Activated naive CD4-positive, alpha-beta T cell treated with anti-CD3 and anti-CD28 coated beads for 36 hours (primary cell): ENCODE results near the gene ZNF333. TPM values are rescaled to one million over a fixed set of nuclear protein-coding genes. Genes with fewer than 3 reads are reported as not detected.
"Not testable (repeated sequence)": the region's sequence is repeated elsewhere in the genome, so short reads cannot be mapped to it uniquely, and the experiment has no call there.

Experiments
- CTCF ChIA-PET: fragments of 350-600 bp; sonication (Branson Sonifier 250); formaldehyde crosslinking; loops from one replicate; lab custom pipeline; 2021; ENCODE audit warnings: antibody characterized with exemption; lab: Charles Lee
- DNase-seq: peaks from one replicate; pipeline ENCODE4 v3.0.0-alpha.2; 2020
- H3K27ac Mint-ChIP-seq: one replicate; pipeline ENCODE4 v1.8.0; 2021; ENCODE audit warnings: mild to moderate bottlenecking, mixed read lengths
- H3K27me3 Mint-ChIP-seq: one replicate; pipeline ENCODE4 v1.8.0; 2021; ENCODE audit warnings: low read depth, mixed read lengths
- H3K36me3 Mint-ChIP-seq: one replicate; pipeline ENCODE4 v1.8.0; 2021; ENCODE audit warnings: low read depth, mixed read lengths
- H3K4me1 Mint-ChIP-seq: one replicate; pipeline ENCODE4 v1.8.0; 2021; ENCODE audit warnings: low read depth, mixed read lengths
- H3K4me3 Mint-ChIP-seq: one replicate; pipeline ENCODE4 v1.8.0; 2021; ENCODE audit warnings: mild to moderate bottlenecking, moderate library complexity, mixed read lengths
- H3K9me3 Mint-ChIP-seq: one replicate; pipeline ENCODE4 v1.8.0; 2021; ENCODE audit warnings: mixed read lengths
- intact Hi-C: fragments of 100-400 bp; cut with micrococcal nuclease; formaldehyde crosslinking; loops from one replicate; pipeline ENCODE4 v1.15.1; 2023
- total RNA-seq, 2 experiments: library from RNA; stranded (reverse); gene quantifications; one replicate each; pipeline ENCODE4 v1.2.3, GENCODE V29; 2021

Gene ZNF333
- total RNA-seq, 2 experiments from 2014 or later, result 28.6 to 31.7 TPM

DNA sequence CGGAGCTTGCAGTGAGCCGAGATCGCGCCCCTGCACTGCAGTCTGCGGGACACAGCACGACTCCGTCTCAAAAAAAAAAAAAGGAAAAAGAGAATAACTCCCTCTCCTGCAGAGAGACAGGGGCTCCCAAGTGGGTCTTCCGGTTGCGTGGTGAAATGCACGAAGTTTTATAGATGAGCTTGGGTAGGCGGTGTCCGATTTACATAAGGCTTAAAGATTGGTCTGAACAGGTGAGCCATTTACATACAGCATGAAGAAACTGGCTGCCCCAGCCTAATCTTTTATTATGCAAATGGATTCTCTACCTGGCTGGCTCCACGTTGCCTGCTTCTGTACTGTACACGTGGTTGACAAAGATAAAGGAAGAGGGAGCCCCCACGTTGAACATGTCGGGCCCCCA lies 69.0 kb downstream of the ZNF333 start:
- Mint-ChIP-seq H3K36me3 (no peaks in the 10 kb centered on the region), H3K27me3 (peaks cover 7% of the 10 kb centered on the region), H3K4me1 (no peaks in the 10 kb centered on the region), H3K4me3 (no peak overlapping the region), H3K27ac (no peak overlapping the region), H3K9me3 (no peaks in the 10 kb centered on the region)
- DNase-seq, result no peak
- CTCF ChIA-PET, result no interaction called here
- intact Hi-C loops, result no loop called here

DNA sequence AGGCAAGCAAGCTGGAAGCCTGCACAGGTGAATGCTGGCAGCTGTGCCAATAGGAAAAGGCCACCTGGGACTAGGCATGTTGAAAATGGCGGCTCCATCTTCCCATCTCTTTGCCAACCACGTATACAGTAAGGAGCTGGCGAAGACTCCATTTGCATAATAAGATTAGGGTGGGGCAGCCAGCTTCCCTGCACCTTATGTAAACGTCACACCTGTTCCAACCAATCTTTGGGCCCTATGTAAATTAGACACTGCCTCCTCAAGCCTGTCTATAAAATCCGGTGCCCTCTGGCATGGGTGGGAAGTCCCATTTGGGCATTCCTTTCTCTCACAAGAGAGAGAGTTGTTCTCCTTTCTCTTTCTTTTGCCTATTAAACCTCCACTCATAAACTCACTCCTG lies 71.8 kb downstream of the ZNF333 start:
- Mint-ChIP-seq H3K27me3 (peaks cover 18% of the 10 kb centered on the region), H3K9me3 (no peaks in the 10 kb centered on the region), H3K36me3 (peaks cover 3% of the 10 kb centered on the region), H3K27ac (no peak overlapping the region), H3K4me1 (peaks cover 2% of the 10 kb centered on the region), H3K4me3 (no peak overlapping the region)
- CTCF ChIA-PET, result no interaction called here
- DNase-seq, result no peak
- intact Hi-C loops, result no loop called here

DNA sequence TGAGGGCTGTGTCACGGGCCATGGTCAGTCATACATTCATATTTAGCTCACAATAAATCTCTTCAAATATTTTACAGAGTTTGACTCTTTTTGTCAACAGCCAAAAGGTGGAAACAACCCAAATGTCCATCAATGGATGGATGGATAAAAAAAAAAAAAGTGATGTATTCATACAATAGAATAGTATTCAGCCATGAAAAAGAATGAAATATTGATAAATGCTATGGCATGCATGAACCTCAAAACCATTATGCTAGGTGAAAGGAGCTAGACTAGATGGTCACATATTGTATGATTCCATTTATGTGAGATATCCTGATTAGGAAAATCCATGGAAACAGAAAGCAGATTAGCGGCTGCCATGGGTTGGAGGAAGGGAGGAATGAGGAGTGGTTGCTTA lies 72.3 kb downstream of the ZNF333 start:
- Mint-ChIP-seq H3K27ac (no peak overlapping the region), H3K4me1 (peaks cover 2% of the 10 kb centered on the region), H3K9me3 (no peaks in the 10 kb centered on the region), H3K36me3 (peaks cover 3% of the 10 kb centered on the region), H3K4me3 (no peak overlapping the region), H3K27me3 (peaks cover 18% of the 10 kb centered on the region)
- CTCF ChIA-PET, result no interaction called here
- DNase-seq, result no peak
- intact Hi-C loops, result no loop called here

DNA sequence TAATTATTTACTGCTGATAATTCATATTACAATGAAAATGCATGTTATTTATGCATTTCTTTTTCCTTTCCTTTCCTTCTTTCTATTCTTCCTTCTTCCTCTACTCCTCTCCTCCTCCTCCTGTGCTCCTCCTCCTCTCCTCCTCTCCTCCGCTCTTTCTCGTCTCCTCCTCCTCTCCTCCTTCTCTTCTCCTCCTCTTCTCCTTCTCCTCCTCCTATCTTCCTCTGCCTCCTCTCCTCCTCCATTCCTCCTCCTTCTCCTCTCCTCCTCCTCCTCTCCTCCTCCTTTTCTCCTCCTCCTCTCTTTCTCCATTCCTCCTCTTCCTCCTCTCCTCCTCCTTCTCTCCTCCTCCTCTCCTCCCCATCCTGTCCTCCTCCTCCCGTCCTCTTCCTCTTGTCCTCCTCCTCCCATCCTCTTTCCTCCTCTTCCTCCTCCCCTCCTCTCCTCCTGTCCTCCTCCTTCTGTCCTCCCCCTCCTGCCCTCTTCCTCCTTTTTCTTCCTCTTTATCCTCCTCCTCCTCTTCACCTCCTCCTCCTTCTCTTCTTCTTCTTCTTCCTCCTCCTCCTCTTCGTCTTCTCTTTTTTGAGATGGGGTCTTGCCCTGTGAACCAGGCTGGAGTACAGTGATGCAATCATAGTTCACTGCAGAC lies 73.8 kb downstream of the ZNF333 start:
- intact Hi-C loops, result no loop called here
- DNase-seq, result no peak
- no peaks in the 10 kb centered on the region for H3K9me3 Mint-ChIP-seq
- CTCF ChIA-PET, result no interaction called here
- H3K36me3 Mint-ChIP-seq, result peaks cover 3% of the 10 kb centered on the region
- no peak overlapping the region for H3K4me3 Mint-ChIP-seq
- peaks cover 2% of the 10 kb centered on the region for H3K4me1 Mint-ChIP-seq
- H3K27ac Mint-ChIP-seq, result no peak overlapping the region
- peaks cover 26% of the 10 kb centered on the region for H3K27me3 Mint-ChIP-seq

DNA sequence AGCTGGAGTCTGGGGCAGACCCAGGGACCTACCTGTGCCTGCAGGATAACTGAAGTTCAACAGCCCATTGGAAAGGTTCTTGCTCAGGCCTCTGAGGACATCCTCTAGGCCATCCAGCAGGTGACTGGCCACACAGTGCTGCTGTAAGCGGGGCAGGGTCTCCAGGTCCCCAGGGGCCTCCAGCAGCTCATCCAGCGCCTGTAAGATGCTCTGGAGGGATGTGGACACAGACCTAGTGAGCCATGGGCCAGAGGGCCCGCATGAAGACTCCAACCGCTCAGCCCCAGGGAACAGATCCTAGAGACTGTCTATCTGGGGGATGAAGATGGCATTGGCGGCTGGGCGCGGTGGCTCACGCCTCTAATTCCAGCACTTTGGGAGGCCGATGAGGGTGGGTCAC lies 74.6 kb downstream of the ZNF333 start:
- intact Hi-C loops, result no loop called here
- CTCF ChIA-PET, result no interaction called here
- Mint-ChIP-seq H3K4me3 (no peak overlapping the region), H3K9me3 (no peaks in the 10 kb centered on the region), H3K4me1 (peaks cover 2% of the 10 kb centered on the region), H3K27me3 (peaks cover 28% of the 10 kb centered on the region), H3K27ac (no peak overlapping the region), H3K36me3 (peaks cover 3% of the 10 kb centered on the region)
- DNase-seq, result no peak

DNA sequence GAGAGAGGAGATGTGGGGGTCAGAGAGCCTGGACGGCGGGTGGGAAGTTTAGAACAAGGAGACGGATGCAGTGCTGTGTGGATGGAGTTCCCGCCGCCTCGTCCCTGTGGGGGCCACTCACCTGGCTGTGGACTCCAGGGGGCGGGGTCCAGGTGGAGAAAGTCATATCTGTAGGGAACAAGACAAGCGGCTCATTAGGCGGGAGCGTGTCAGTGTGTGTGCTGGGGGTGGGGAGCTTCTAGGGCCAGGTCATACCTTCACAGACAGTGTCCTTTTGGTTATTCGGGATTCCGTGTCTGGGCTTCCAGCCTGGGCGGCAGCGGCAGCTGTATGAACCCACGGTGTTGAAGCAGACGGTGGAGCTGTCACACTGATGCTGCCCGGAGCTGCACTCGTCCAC lies 75.6 kb downstream of the ZNF333 start:
- CTCF ChIA-PET, result interaction anchor here (0.6 kb wide), 2 partner anchors 11 to 367 kb away, joined by 4 to 5 read pairs; no protein-coding TSS in a partner anchor
- Mint-ChIP-seq H3K27ac (peak overlapping the region; percentile 46), H3K27me3 (peaks cover 24% of the 10 kb centered on the region)
- H3K36me3 Mint-ChIP-seq, DNase-seq, H3K9me3 Mint-ChIP-seq, intact Hi-C loops, H3K4me1 Mint-ChIP-seq, H3K4me3 Mint-ChIP-seq: not testable (repeated sequence)

DNA sequence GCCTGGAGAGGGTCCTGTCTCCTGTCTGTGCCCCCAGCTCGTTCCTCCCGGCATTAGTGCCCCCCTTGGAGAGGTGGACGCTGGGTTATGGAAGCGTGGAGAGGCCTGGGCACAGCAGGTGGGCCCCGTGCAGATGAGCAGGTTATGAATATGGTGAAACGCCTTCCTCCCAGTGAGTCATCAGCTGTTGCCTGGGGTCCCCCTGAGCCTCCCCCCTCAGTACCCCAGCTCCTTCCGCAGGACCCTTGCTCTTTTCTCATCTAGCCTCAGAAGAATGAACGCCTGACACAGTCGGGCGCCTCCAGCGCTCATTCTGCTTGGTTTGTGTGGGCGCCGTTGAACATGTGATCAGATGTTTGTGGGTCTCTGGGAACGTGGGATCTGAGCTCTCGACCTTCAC lies 76.0 kb downstream of the ZNF333 start:
- intact Hi-C loops, H3K27ac Mint-ChIP-seq, H3K36me3 Mint-ChIP-seq, H3K4me1 Mint-ChIP-seq, H3K4me3 Mint-ChIP-seq, H3K9me3 Mint-ChIP-seq, DNase-seq: not testable (repeated sequence)
- H3K27me3 Mint-ChIP-seq, result peaks cover 24% of the 10 kb centered on the region
- CTCF ChIA-PET, result interaction anchor here (0.6 kb wide), 1 partner anchor 367 kb away, joined by 4 read pairs; no protein-coding TSS in a partner anchor

DNA sequence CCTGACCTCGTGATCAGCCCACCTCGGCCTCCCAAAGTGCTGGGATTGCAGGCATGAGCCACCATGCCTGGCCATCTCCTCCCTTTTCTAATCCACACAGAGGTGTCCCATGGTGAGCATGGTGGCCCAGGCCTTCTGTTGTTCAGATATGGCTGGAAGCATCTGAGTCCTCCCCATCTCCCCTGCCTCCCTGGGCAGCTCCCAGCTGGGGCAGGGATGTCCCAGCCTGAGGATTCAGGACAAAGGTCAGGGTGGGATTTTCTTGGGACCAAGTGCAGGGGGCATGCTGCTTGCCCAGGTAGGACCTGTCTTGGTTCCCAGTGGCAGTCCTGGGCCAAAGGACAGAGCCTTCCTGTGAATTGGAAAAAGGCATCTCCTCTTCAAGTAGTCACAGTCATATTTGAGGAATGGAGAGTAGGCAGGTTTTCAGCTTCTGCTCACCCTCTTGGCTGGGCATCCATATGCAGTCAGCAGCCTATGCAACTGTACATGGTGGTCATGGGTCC lies 77.7 kb downstream of the ZNF333 start:
- no peaks in the 10 kb centered on the region for H3K9me3 Mint-ChIP-seq
- peaks cover 22% of the 10 kb centered on the region for H3K27me3 Mint-ChIP-seq
- no peak for DNase-seq
- no peak overlapping the region for H3K27ac Mint-ChIP-seq
- CTCF ChIA-PET, result no interaction called here
- peaks cover 3% of the 10 kb centered on the region for H3K36me3 Mint-ChIP-seq
- no peak overlapping the region for H3K4me3 Mint-ChIP-seq
- intact Hi-C loops, result no loop called here
- H3K4me1 Mint-ChIP-seq, result peaks cover 2% of the 10 kb centered on the region

DNA sequence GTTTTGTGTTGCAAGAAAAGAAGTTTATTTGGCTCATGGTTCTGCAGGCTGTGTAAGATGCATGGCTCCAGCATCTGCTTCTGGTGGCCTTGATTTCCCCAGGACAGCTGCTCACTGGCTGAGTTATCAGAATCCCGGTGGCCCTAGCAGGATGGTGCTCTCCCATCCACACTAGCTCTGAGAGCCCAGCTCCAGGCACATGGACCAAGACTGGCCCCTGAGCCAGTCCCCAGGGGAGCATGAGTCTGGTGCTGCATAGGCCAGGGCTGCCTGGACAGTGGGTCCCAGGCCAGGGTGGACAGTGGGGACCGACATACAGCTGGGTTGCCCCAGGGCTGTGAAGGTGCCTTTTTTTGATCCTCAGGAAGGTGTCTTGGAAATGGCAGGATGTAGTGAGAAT lies 78.2 kb downstream of the ZNF333 start:
- Mint-ChIP-seq H3K4me3 (no peak overlapping the region), H3K36me3 (peaks cover 3% of the 10 kb centered on the region), H3K27me3 (peaks cover 22% of the 10 kb centered on the region), H3K4me1 (peaks cover 2% of the 10 kb centered on the region), H3K27ac (no peak overlapping the region), H3K9me3 (no peaks in the 10 kb centered on the region)
- DNase-seq, result no peak
- intact Hi-C loops, result no loop called here
- CTCF ChIA-PET, result no interaction called here

DNA sequence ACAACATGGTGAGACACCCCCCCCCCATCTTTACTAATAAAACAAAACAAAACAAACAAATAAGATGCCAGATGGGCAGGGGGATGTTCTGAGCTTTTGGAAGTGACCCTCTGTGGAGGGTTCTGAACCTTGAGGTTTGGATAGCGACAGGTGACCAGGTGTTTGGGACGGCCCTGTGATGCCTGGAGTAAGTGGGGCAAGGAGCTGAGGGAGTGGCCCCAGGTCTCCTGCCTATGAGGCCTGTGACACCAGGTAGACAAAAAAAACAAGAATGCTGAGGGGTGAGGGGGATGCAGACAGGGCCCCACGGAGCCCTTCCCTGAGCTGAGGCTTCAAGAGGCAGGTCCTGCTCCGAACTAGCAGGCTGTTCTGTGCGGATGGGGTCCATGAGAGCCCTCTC lies 79.4 kb downstream of the ZNF333 start:
- Mint-ChIP-seq H3K4me1 (peaks cover 2% of the 10 kb centered on the region), H3K4me3 (no peak overlapping the region), H3K36me3 (peaks cover 3% of the 10 kb centered on the region), H3K27me3 (peaks cover 23% of the 10 kb centered on the region), H3K9me3 (no peaks in the 10 kb centered on the region), H3K27ac (no peak overlapping the region)
- DNase-seq, result no peak
- CTCF ChIA-PET, result no interaction called here
- intact Hi-C loops, result no loop called here

DNA sequence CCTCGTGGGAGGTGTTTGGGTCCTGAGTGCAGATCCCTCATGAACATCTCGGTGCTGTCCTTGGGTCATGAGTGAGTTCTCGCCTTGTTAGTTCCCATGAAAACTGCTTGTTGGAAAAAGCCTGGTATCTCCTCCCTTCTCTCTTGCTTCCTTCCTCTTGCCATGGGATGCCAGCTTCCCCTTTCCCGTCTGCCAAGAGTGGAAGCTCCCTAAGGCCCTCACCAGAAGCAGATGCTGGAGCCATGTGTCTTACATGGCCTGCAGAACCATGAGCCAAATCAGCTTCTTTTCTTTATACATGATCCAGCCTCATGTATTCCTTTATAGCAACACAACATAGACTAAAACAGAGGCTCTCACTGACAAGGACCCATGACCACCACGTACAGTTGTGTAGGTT lies 80.3 kb downstream of the ZNF333 start:
- DNase-seq, result no peak
- Mint-ChIP-seq H3K27ac (no peak overlapping the region), H3K36me3 (peaks cover 3% of the 10 kb centered on the region), H3K4me1 (peaks cover 2% of the 10 kb centered on the region), H3K27me3 (peaks cover 20% of the 10 kb centered on the region), H3K4me3 (no peak overlapping the region), H3K9me3 (no peaks in the 10 kb centered on the region)
- CTCF ChIA-PET, result no interaction called here
- intact Hi-C loops, result no loop called here

DNA sequence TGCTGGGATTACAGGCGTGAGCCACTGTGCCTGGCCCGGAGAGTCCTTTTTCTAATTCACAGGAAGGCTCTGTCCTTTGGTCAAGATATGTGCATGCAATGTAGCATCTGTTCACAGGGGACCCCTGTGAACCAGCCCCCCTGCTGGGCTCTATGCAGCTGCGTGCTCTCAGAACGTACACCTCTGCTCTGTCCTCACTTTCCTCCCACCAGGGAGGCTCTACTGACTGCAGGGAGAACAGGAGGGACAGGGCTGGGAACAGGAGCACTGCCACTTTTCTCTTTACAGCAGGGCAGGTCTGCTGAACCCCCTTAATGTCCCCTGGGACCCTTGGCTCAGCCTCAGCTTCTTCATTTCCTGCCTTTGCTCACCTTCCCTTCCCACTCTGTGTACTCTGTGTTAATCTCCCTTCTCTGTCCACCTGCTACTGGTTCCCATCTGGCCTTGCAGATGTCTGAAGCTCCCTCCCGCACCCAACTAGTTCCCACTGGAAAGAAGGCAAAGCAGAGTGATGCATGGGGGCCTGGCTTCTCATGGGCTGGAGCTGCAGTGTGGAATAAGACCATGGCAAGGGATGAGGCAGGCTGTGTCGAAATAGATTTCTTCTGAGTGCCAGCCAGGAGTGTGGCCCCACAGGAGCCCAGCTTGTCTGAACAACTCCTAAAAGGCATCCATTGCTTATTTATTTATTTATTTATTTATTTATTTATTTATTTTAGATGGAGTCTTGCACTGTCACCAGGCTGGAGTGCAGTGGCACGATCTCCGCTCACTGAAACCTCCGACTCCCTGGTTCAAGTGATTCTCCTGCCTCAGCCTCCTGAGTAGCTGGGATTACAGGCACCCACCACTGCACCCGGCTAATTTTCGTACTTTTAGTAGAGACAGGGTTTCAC lies 81.3 kb downstream of the ZNF333 start:
- CTCF ChIA-PET, result no interaction called here
- H3K4me3 Mint-ChIP-seq, result no peak overlapping the region
- no peaks in the 10 kb centered on the region for H3K9me3 Mint-ChIP-seq
- H3K27ac Mint-ChIP-seq, result no peak overlapping the region
- peaks cover 26% of the 10 kb centered on the region for H3K27me3 Mint-ChIP-seq
- H3K36me3 Mint-ChIP-seq, result no peaks in the 10 kb centered on the region
- peaks cover 3% of the 10 kb centered on the region for H3K4me1 Mint-ChIP-seq
- no peak for DNase-seq
- intact Hi-C loops, result no loop called here
